GM21737 (cell line): ENCODE measurements around the gene IL18RAP.

Experiments used
- ATAC-seq: cut with Tn5 transposase; IDR thresholded peaks from one replicate; pipeline ENCODE4 v1.9.1; 2021; ENCODE audit warnings: mild to moderate bottlenecking, moderate library complexity; ENCODE audit not compliant: unreplicated experiment

The IL18RAP gene

GRCh38 chr2:102451968-102452367 lies 29.0 kb downstream of the IL18RAP start:
- no peak for ATAC-seq

- ATAC-seq: no peak
Measured at GRCh38 chr2:102453501-102453900, 30.5 kb downstream of the IL18RAP start.

- no peak for ATAC-seq
Measured at GRCh38 chr2:102455061-102455670, 32.2 kb downstream of the IL18RAP start.

GRCh38 chr2:102460467-102460866 lies 37.5 kb downstream of the IL18RAP start:
- no peak for ATAC-seq

GRCh38 chr2:102461188-102461587 lies 38.2 kb downstream of the IL18RAP start:
- ATAC-seq: no peak

- no peak for ATAC-seq
Measured at GRCh38 chr2:102463160-102463559, 40.2 kb downstream of the IL18RAP start.

GRCh38 chr2:102470168-102470567 lies 47.2 kb downstream of the IL18RAP start:
- ATAC-seq: no peak

- ATAC-seq: no peak
Measured at GRCh38 chr2:102473020-102473419, 50.1 kb downstream of the IL18RAP start, which contains the start of gene SLC9A4. Gene SLC9A4, plus strand, starts transcription at chr2:102473226. Its CDS starts 534 bp downstream, at chr2:102473760.

- no peak for ATAC-seq
Measured at GRCh38 chr2:102473631-102474030, 50.7 kb downstream of the IL18RAP start.

GRCh38 chr2:102474785-102475184 lies 51.8 kb downstream of the IL18RAP start:
- ATAC-seq: no peak

- no peak for ATAC-seq
Measured at GRCh38 chr2:102478686-102479470, 55.9 kb downstream of the IL18RAP start.

- no peak for ATAC-seq
Measured at GRCh38 chr2:102480285-102481195, 57.6 kb downstream of the IL18RAP start.

- no peak for ATAC-seq
Measured at GRCh38 chr2:102481931-102482330, 59.0 kb downstream of the IL18RAP start.

GRCh38 chr2:102483086-102483485 lies 60.1 kb downstream of the IL18RAP start:
- no peak for ATAC-seq

- no peak for ATAC-seq
Measured at GRCh38 chr2:102484310-102485061, 61.5 kb downstream of the IL18RAP start.

GRCh38 chr2:102485147-102485785 lies 62.3 kb downstream of the IL18RAP start:
- no peak for ATAC-seq

- no peak for ATAC-seq
Measured at GRCh38 chr2:102486941-102487702, 64.2 kb downstream of the IL18RAP start.

- no peak for ATAC-seq
Measured at GRCh38 chr2:102487761-102488462, 65.0 kb downstream of the IL18RAP start.

GRCh38 chr2:102489646-102490045 lies 66.7 kb downstream of the IL18RAP start:
- no peak for ATAC-seq
